KBM-7 (cell line): ENCODE data around the gene CALD1.

Source experiments
- DNase-seq: peaks from one replicate; pipeline ENCODE4 v3.0.0-alpha.2; 2015
- in situ Hi-C: fragments of 300-500 bp; cut with MboI; formaldehyde crosslinking; loops from 2 replicates; pipeline ENCODE4 v1.14.3; 2020; ENCODE audit warnings: low sequenced_read_pairs, low pct_unique_long_range_greater_than_20kb, mixed read lengths

Gene CALD1

GRCh38 chr7:134757938-134758337 lies 21.5 kb upstream of the CALD1 start:
- DNase-seq: no peak
- in situ Hi-C loops: no loop called here

GRCh38 chr7:134758981-134759380 lies 20.5 kb upstream of the CALD1 start:
- DNase-seq: no peak
- in situ Hi-C loops: no loop called here

GRCh38 chr7:134761266-134761665 lies 18.2 kb upstream of the CALD1 start:
- DNase-seq: no peak
- in situ Hi-C loops: no loop called here

- DNase-seq: no peak
- in situ Hi-C loops: no loop called here
These were observed 15.5 kb upstream of the CALD1 start for GRCh38 chr7:134763960-134764359.

GRCh38 chr7:134764365-134764764 lies 15.1 kb upstream of the CALD1 start:
- DNase-seq: no peak
- in situ Hi-C loops: no loop called here

GRCh38 chr7:134766779-134767519 lies 12.5 kb upstream of the CALD1 start:
- DNase-seq: no peak
- in situ Hi-C loops: no loop called here

- no peak for DNase-seq
- in situ Hi-C loops: no loop called here
These were observed 11.8 kb upstream of the CALD1 start for GRCh38 chr7:134767520-134768168.

GRCh38 chr7:134768243-134768642 lies 11.2 kb upstream of the CALD1 start:
- in situ Hi-C loops: no loop called here
- DNase-seq: no peak

GRCh38 chr7:134770676-134771075 lies 8.8 kb upstream of the CALD1 start:
- in situ Hi-C loops: no loop called here
- peak; percentile 7 for DNase-seq

GRCh38 chr7:134771111-134771510 lies 8.3 kb upstream of the CALD1 start:
- in situ Hi-C loops: no loop called here
- no peak for DNase-seq

- DNase-seq: no peak
- in situ Hi-C loops: no loop called here
These were observed 7.5 kb upstream of the CALD1 start for GRCh38 chr7:134771889-134772288.

GRCh38 chr7:134772401-134772800 lies 7.0 kb upstream of the CALD1 start:
- DNase-seq: no peak
- in situ Hi-C loops: no loop called here

GRCh38 chr7:134773164-134773563 lies 6.3 kb upstream of the CALD1 start:
- in situ Hi-C loops: no loop called here
- DNase-seq: no peak

GRCh38 chr7:134774119-134774518 lies 5.3 kb upstream of the CALD1 start:
- no peak for DNase-seq
- in situ Hi-C loops: no loop called here

GRCh38 chr7:134777470-134777869 lies 2.0 kb upstream of the CALD1 start:
- in situ Hi-C loops: no loop called here

GRCh38 chr7:134777908-134778580 lies 1.4 kb upstream of the CALD1 start:
- in situ Hi-C loops: no loop called here
- no peak for DNase-seq

More at GRCh38 chr7:134777470-134777869, 2.0 kb upstream of the CALD1 start:
- DNase-seq: no peak

GRCh38 chr7:134779741-134780065 lies 269 bp downstream of the CALD1 start:
- no peak for DNase-seq
- in situ Hi-C loops: no loop called here

- in situ Hi-C loops: no loop called here
- no peak for DNase-seq
These were observed 863 bp downstream of the CALD1 start for GRCh38 chr7:134780166-134780828.

GRCh38 chr7:134781171-134781570 lies 1.7 kb downstream of the CALD1 start:
- no peak for DNase-seq
- in situ Hi-C loops: no loop called here

- no peak for DNase-seq
- in situ Hi-C loops: no loop called here
These were observed 2.7 kb downstream of the CALD1 start for GRCh38 chr7:134782121-134782623.
